Activated naive CD8-positive, alpha-beta T cell (primary cell): ENCODE data around the gene EIF4E1B.

Source experiments
- H3K27ac Mint-ChIP-seq: one replicate; pipeline ENCODE4 v1.8.0; 2021; ENCODE audit warnings: mixed read lengths
- H3K27me3 Mint-ChIP-seq: one replicate; pipeline ENCODE4 v1.8.0; 2021; ENCODE audit warnings: mixed read lengths
- H3K36me3 Mint-ChIP-seq: one replicate; pipeline ENCODE4 v1.8.0; 2021; ENCODE audit warnings: mixed read lengths
- H3K4me1 Mint-ChIP-seq: one replicate; pipeline ENCODE4 v1.8.0; 2021; ENCODE audit warnings: low read depth, mixed read lengths
- H3K4me3 Mint-ChIP-seq: one replicate; pipeline ENCODE4 v1.8.0; 2021; ENCODE audit warnings: mild to moderate bottlenecking, mixed read lengths
- H3K9me3 Mint-ChIP-seq: one replicate; pipeline ENCODE4 v1.8.0; 2021; ENCODE audit warnings: low read depth, mixed read lengths

EIF4E1B gene

GRCh38 chr5:176656467-176656990 is 26.1 kb downstream of the EIF4E1B start:
- H3K27me3 Mint-ChIP-seq, result no peaks in the 10 kb centered on the region
- peaks cover 60% of the 10 kb centered on the region for H3K4me1 Mint-ChIP-seq

GRCh38 chr5:176658007-176658599 is 27.6 kb downstream of the EIF4E1B start:
- Mint-ChIP-seq H3K4me1 (peaks cover 44% of the 10 kb centered on the region), H3K36me3 (peaks cover 7% of the 10 kb centered on the region), H3K9me3 (no peaks in the 10 kb centered on the region), H3K27me3 (no peaks in the 10 kb centered on the region), H3K4me3 (peak overlapping the region; percentile 71), H3K27ac (no peak overlapping the region)

More at GRCh38 chr5:176656467-176656990, 26.1 kb downstream of the EIF4E1B start:
- Mint-ChIP-seq H3K9me3 (no peaks in the 10 kb centered on the region), H3K27ac (no peak overlapping the region), H3K4me3 (no peak overlapping the region), H3K36me3 (peaks cover 7% of the 10 kb centered on the region)

- H3K36me3 Mint-ChIP-seq, result no peaks in the 10 kb centered on the region
- H3K9me3 Mint-ChIP-seq, result no peaks in the 10 kb centered on the region
- H3K27ac Mint-ChIP-seq, result peak overlapping the region; percentile 46
- peaks cover 36% of the 10 kb centered on the region for H3K4me1 Mint-ChIP-seq
- H3K4me3 Mint-ChIP-seq, result peak overlapping the region; percentile 71
- H3K27me3 Mint-ChIP-seq, result peaks cover 5% of the 10 kb centered on the region
Measured at GRCh38 chr5:176658817-176659511, 28.5 kb downstream of the EIF4E1B start.

- Mint-ChIP-seq H3K9me3 (no peaks in the 10 kb centered on the region), H3K36me3 (no peaks in the 10 kb centered on the region), H3K4me1 (peaks cover 34% of the 10 kb centered on the region), H3K4me3 (no peak overlapping the region), H3K27ac (no peak overlapping the region), H3K27me3 (peaks cover 9% of the 10 kb centered on the region)
Measured at GRCh38 chr5:176659512-176659839, 29.0 kb downstream of the EIF4E1B start.

- no peaks in the 10 kb centered on the region for H3K36me3 Mint-ChIP-seq
- H3K27ac Mint-ChIP-seq, result no peak overlapping the region
- H3K27me3 Mint-ChIP-seq, result peaks cover 9% of the 10 kb centered on the region
- H3K4me3 Mint-ChIP-seq, result no peak overlapping the region
- H3K9me3 Mint-ChIP-seq, result no peaks in the 10 kb centered on the region
- H3K4me1 Mint-ChIP-seq, result peaks cover 31% of the 10 kb centered on the region
Measured at GRCh38 chr5:176659860-176660461, 29.5 kb downstream of the EIF4E1B start.

- Mint-ChIP-seq H3K27ac (no peak overlapping the region), H3K4me1 (peaks cover 26% of the 10 kb centered on the region), H3K9me3 (no peaks in the 10 kb centered on the region), H3K4me3 (no peak overlapping the region), H3K27me3 (peaks cover 11% of the 10 kb centered on the region), H3K36me3 (no peaks in the 10 kb centered on the region)
Measured at GRCh38 chr5:176660530-176660859, 30.0 kb downstream of the EIF4E1B start.

- Mint-ChIP-seq H3K9me3 (no peaks in the 10 kb centered on the region), H3K4me3 (no peak overlapping the region), H3K27ac (no peak overlapping the region), H3K36me3 (no peaks in the 10 kb centered on the region), H3K4me1 (peaks cover 26% of the 10 kb centered on the region), H3K27me3 (peaks cover 12% of the 10 kb centered on the region)
Measured at GRCh38 chr5:176660860-176661641, 30.6 kb downstream of the EIF4E1B start.

GRCh38 chr5:176661676-176662075 is 31.2 kb downstream of the EIF4E1B start:
- Mint-ChIP-seq H3K9me3 (no peaks in the 10 kb centered on the region), H3K4me1 (peaks cover 26% of the 10 kb centered on the region), H3K27ac (no peak overlapping the region), H3K27me3 (peaks cover 12% of the 10 kb centered on the region), H3K36me3 (no peaks in the 10 kb centered on the region), H3K4me3 (no peak overlapping the region)

- peaks cover 13% of the 10 kb centered on the region for H3K27me3 Mint-ChIP-seq
- H3K36me3 Mint-ChIP-seq, result no peaks in the 10 kb centered on the region
- H3K4me3 Mint-ChIP-seq, result no peak overlapping the region
- H3K4me1 Mint-ChIP-seq, result peaks cover 26% of the 10 kb centered on the region
- no peak overlapping the region for H3K27ac Mint-ChIP-seq
- no peaks in the 10 kb centered on the region for H3K9me3 Mint-ChIP-seq
Measured at GRCh38 chr5:176662371-176663333, 32.2 kb downstream of the EIF4E1B start.

- no peaks in the 10 kb centered on the region for H3K9me3 Mint-ChIP-seq
- H3K27me3 Mint-ChIP-seq, result peaks cover 13% of the 10 kb centered on the region
- H3K27ac Mint-ChIP-seq, result no peak overlapping the region
- no peaks in the 10 kb centered on the region for H3K36me3 Mint-ChIP-seq
- peaks cover 18% of the 10 kb centered on the region for H3K4me1 Mint-ChIP-seq
- H3K4me3 Mint-ChIP-seq, result no peak overlapping the region
Measured at GRCh38 chr5:176663566-176663965, 33.1 kb downstream of the EIF4E1B start.

- Mint-ChIP-seq H3K27ac (no peak overlapping the region), H3K9me3 (no peaks in the 10 kb centered on the region), H3K4me3 (no peak overlapping the region), H3K4me1 (peaks cover 9% of the 10 kb centered on the region), H3K27me3 (peaks cover 15% of the 10 kb centered on the region), H3K36me3 (no peaks in the 10 kb centered on the region)
Measured at GRCh38 chr5:176664479-176664878, 34.0 kb downstream of the EIF4E1B start.

GRCh38 chr5:176664886-176665285 is 34.4 kb downstream of the EIF4E1B start:
- H3K27ac Mint-ChIP-seq, result no peak overlapping the region
- H3K36me3 Mint-ChIP-seq, result no peaks in the 10 kb centered on the region
- H3K4me1 Mint-ChIP-seq, result peaks cover 8% of the 10 kb centered on the region
- no peak overlapping the region for H3K4me3 Mint-ChIP-seq
- no peaks in the 10 kb centered on the region for H3K9me3 Mint-ChIP-seq
- peaks cover 15% of the 10 kb centered on the region for H3K27me3 Mint-ChIP-seq

GRCh38 chr5:176665517-176665916 is 35.0 kb downstream of the EIF4E1B start:
- no peak overlapping the region for H3K27ac Mint-ChIP-seq
- no peak overlapping the region for H3K4me3 Mint-ChIP-seq
- H3K36me3 Mint-ChIP-seq, result no peaks in the 10 kb centered on the region
- H3K27me3 Mint-ChIP-seq, result peaks cover 15% of the 10 kb centered on the region
- peaks cover 3% of the 10 kb centered on the region for H3K4me1 Mint-ChIP-seq
- H3K9me3 Mint-ChIP-seq, result no peaks in the 10 kb centered on the region

GRCh38 chr5:176667637-176668036 is 37.2 kb downstream of the EIF4E1B start:
- peaks cover 15% of the 10 kb centered on the region for H3K27me3 Mint-ChIP-seq
- no peak overlapping the region for H3K27ac Mint-ChIP-seq

More at GRCh38 chr5:176667637-176668036, 37.2 kb downstream of the EIF4E1B start:
- Mint-ChIP-seq H3K4me3 (no peak overlapping the region), H3K36me3 (no peaks in the 10 kb centered on the region), H3K9me3 (no peaks in the 10 kb centered on the region), H3K4me1 (no peaks in the 10 kb centered on the region)
